ENCODE measurements around the gene C1orf116.

- no peak for TF ChIP-seq POLR2A (IDR thresholded peaks at IDR 0.05)
- TF ChIP-seq CTCF (IDR thresholded peaks at IDR 0.05), result no peak
Measured at GRCh38 chr1:207056673-207057072, 24.1 kb upstream of the C1orf116 start.
